RWPE2 (cell line): ENCODE measurements around the gene HBG1.

Experiments
- ATAC-seq: fragments of 200-7000 bp; cut with Tn5 transposase; 3 replicates; pipeline ENCODE4 v1.9.1; 2021; ENCODE audit warnings: low read depth
- DNase-seq: peaks from one replicate; pipeline ENCODE4 v3.0.0-alpha.2; 2020; ENCODE audit warnings: low spot score
- H3K27ac ChIP-seq: fragments of 450-650 bp; 2 replicates; pipeline ENCODE4 v1.5.1; 2017; ENCODE audit warnings: mild to moderate bottlenecking; ENCODE audit not compliant: poor library complexity, severe bottlenecking
- H3K27me3 ChIP-seq: fragments of 250-450 bp; sonication (Bioruptor Pico); 2 replicates; pipeline ENCODE4 v1.5.1; 2021; ENCODE audit warnings: mild to moderate bottlenecking, moderate library complexity; ENCODE audit not compliant: insufficient read depth, poor library complexity, severe bottlenecking
- H3K36me3 ChIP-seq: fragments of 250-450 bp; sonication (Bioruptor Pico); 2 replicates; pipeline ENCODE4 v1.5.1; 2020; ENCODE audit warnings: low read depth, mild to moderate bottlenecking, moderate library complexity
- H3K4me1 ChIP-seq: fragments of 250-450 bp; sonication (Bioruptor Pico); 2 replicates; pipeline ENCODE4 v1.5.1; 2021; ENCODE audit warnings: mild to moderate bottlenecking, moderate library complexity; ENCODE audit not compliant: insufficient read depth, poor library complexity, severe bottlenecking
- H3K4me3 ChIP-seq: fragments of 250-450 bp; sonication (Bioruptor Pico); 2 replicates; pipeline ENCODE4 v1.5.1; 2021; ENCODE audit warnings: mild to moderate bottlenecking, moderate library complexity; ENCODE audit not compliant: severe bottlenecking
- H3K9me3 ChIP-seq: fragments of 250-450 bp; sonication (Bioruptor Pico); 2 replicates; pipeline ENCODE4 v1.5.1; 2021; ENCODE audit warnings: mild to moderate bottlenecking, moderate library complexity; ENCODE audit not compliant: severe bottlenecking
- TF ChIP-seq, protein P1 (sequence below): fragments of 450-650 bp; IDR thresholded peaks from one replicate; pipeline ENCODE4 v1.5.1; 2017; ENCODE audit warnings: mild to moderate bottlenecking, moderate library complexity; ENCODE audit not compliant: poor library complexity, severe bottlenecking

The HBG1 gene

GRCh38 chr11:5242933-5243815 is 6.5 kb downstream of the HBG1 start:
- no peak overlapping the region for H3K27ac ChIP-seq
- ATAC-seq: no peak
- H3K36me3 ChIP-seq: no peaks in the 10 kb centered on the region
- TF ChIP-seq, protein P1, sequence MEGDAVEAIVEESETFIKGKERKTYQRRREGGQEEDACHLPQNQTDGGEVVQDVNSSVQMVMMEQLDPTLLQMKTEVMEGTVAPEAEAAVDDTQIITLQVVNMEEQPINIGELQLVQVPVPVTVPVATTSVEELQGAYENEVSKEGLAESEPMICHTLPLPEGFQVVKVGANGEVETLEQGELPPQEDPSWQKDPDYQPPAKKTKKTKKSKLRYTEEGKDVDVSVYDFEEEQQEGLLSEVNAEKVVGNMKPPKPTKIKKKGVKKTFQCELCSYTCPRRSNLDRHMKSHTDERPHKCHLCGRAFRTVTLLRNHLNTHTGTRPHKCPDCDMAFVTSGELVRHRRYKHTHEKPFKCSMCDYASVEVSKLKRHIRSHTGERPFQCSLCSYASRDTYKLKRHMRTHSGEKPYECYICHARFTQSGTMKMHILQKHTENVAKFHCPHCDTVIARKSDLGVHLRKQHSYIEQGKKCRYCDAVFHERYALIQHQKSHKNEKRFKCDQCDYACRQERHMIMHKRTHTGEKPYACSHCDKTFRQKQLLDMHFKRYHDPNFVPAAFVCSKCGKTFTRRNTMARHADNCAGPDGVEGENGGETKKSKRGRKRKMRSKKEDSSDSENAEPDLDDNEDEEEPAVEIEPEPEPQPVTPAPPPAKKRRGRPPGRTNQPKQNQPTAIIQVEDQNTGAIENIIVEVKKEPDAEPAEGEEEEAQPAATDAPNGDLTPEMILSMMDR: no peak
- H3K4me3 ChIP-seq: no peak overlapping the region
- H3K27me3 ChIP-seq: peaks cover 4% of the 10 kb centered on the region
- no peak for DNase-seq
- H3K9me3 ChIP-seq: no peaks in the 10 kb centered on the region
- H3K4me1 ChIP-seq: no peaks in the 10 kb centered on the region

GRCh38 chr11:5242208-5242607 is 7.4 kb downstream of the HBG1 start:
- DNase-seq: no peak
- Histone ChIP-seq H3K27me3 (peaks cover 4% of the 10 kb centered on the region), H3K27ac (no peak overlapping the region), H3K9me3 (no peaks in the 10 kb centered on the region), H3K4me3 (no peak overlapping the region), H3K4me1 (no peaks in the 10 kb centered on the region), H3K36me3 (no peaks in the 10 kb centered on the region)
- ATAC-seq: no peak
- TF ChIP-seq, protein P1: no peak

GRCh38 chr11:5241458-5241857 is 8.2 kb downstream of the HBG1 start:
- Histone ChIP-seq H3K4me1 (no peaks in the 10 kb centered on the region), H3K27ac (no peak overlapping the region), H3K27me3 (peaks cover 4% of the 10 kb centered on the region), H3K9me3 (no peaks in the 10 kb centered on the region), H3K4me3 (no peak overlapping the region), H3K36me3 (no peaks in the 10 kb centered on the region)
- DNase-seq (no peak), ATAC-seq (no peak)
- TF ChIP-seq, protein P1: no peak

DNA sequence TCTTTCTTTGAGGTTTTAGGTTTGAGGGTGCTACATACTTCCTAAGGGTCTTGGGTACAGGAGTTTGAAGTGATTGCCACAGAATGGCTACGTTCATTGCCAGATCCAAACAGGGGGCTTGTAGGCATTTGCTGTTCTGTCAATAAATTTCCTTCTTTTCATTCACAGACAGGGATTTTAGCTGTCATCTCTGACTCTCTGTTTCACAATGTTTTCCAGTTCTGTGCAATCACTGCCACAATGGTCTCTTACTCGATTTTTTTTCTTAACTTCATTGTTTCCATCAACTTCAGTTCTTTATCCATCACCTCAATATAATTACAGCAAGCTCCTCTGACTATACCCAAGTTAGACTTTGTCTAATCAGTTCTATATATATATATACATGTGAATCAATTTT is 9.2 kb downstream of the HBG1 start:
- Histone ChIP-seq H3K36me3 (no peaks in the 10 kb centered on the region), H3K4me3 (no peak overlapping the region), H3K4me1 (no peaks in the 10 kb centered on the region), H3K27ac (no peak overlapping the region), H3K9me3 (no peaks in the 10 kb centered on the region), H3K27me3 (peaks cover 4% of the 10 kb centered on the region)
- no peak for ATAC-seq
- TF ChIP-seq, protein P1: no peak
- no peak for DNase-seq

DNA sequence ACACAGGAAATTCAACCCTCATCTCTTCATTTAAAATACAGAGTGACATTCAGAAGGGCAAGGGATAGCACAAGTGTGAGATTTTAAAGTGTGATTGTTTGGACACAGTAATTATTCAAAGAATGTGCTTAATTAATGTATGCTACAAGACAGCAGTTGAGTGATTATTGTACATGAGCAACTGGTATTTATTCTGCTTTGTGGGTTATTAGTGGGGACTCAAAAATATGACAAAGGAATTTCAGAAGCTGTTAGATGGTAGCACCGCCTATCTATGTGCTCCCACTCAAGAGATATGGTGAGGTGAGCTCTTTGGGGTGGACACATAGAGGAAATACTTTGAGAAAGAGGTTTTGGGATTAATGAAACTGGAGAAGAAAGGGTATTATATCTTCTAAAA is 9.6 kb downstream of the HBG1 start:
- ATAC-seq: no peak
- TF ChIP-seq, protein P1: no peak
- H3K4me1 ChIP-seq: no peaks in the 10 kb centered on the region
- H3K9me3 ChIP-seq: no peaks in the 10 kb centered on the region
- DNase-seq: no peak
- no peak overlapping the region for H3K4me3 ChIP-seq
- no peak overlapping the region for H3K27ac ChIP-seq
- H3K27me3 ChIP-seq: peaks cover 4% of the 10 kb centered on the region
- H3K36me3 ChIP-seq: no peaks in the 10 kb centered on the region
